Neural cell (in vitro differentiated cells): ENCODE results near the gene XPR1. TPM values are rescaled to one million over a fixed set of nuclear protein-coding genes. Genes with fewer than 3 reads are reported as not detected.
A peak's percentile ranks its signal among the peaks of the same experiment; 100 is the strongest.

ENCODE experiments used
- H2AFZ ChIP-seq: fragments of 200-600, 300-800 bp; sonication (generic), shearing (Covaris generic); 2 replicates; pipeline ENCODE4 v1.6.0; 2014; ENCODE audit warnings: low read depth, mild to moderate bottlenecking, antibody characterized with exemption, low read length, moderate library complexity
- H3F3A ChIP-seq: fragments of 200-600 bp; shearing (Covaris generic); 2 replicates; pipeline ENCODE4 v1.6.1; 2016; ENCODE audit warnings: mild to moderate bottlenecking, moderate library complexity, mixed read lengths, antibody characterized with exemption, low read length; ENCODE audit not compliant: insufficient read depth, poor library complexity, severe bottlenecking
- H3K27ac ChIP-seq: fragments of 200-600, 300-800 bp; sonication (generic), shearing (Covaris generic); 2 replicates; pipeline ENCODE4 v1.5.1; 2014; ENCODE audit warnings: mild to moderate bottlenecking, low read length, moderate library complexity
- H3K27me3 ChIP-seq: fragments of 300-800, 200-600 bp; sonication (generic), shearing (Covaris generic); 2 replicates; pipeline ENCODE4 v1.6.0; 2014; ENCODE audit warnings: mild to moderate bottlenecking, low read depth, low read length, moderate library complexity; ENCODE audit not compliant: insufficient read depth
- H3K36me3 ChIP-seq: fragments of 300-800, 200-600 bp; sonication (generic), shearing (Covaris generic); 2 replicates; pipeline ENCODE4 v1.5.1; 2014; ENCODE audit warnings: mild to moderate bottlenecking, antibody characterized with exemption, low read length, moderate library complexity; ENCODE audit not compliant: insufficient read depth
- H3K4me2 ChIP-seq: fragments of 300-800, 200-600 bp; sonication (generic), shearing (Covaris generic); 2 replicates; pipeline ENCODE4 v1.6.0; 2014; ENCODE audit warnings: mild to moderate bottlenecking, low read length
- H3K4me3 ChIP-seq: fragments of 300-800, 200-600 bp; sonication (generic), shearing (Covaris generic); 2 replicates; pipeline ENCODE4 v1.5.1; 2014; ENCODE audit warnings: mild to moderate bottlenecking, low read length, moderate library complexity
- H3K79me2 ChIP-seq: fragments of 200-600 bp; shearing (Covaris generic); replicated peaks from 2 replicates; pipeline ENCODE4 v1.6.0; 2014; ENCODE audit warnings: mild to moderate bottlenecking, low read length, moderate library complexity; ENCODE audit not compliant: insufficient read depth
- H3K9ac ChIP-seq: fragments of 300-800, 200-600 bp; sonication (generic), shearing (Covaris generic); 2 replicates; pipeline ENCODE4 v1.6.1; 2016; ENCODE audit warnings: mild to moderate bottlenecking, low read length, mixed read lengths
- H3K9me2 ChIP-seq: fragments of 200-600 bp; shearing (Covaris generic); 2 replicates; pipeline ENCODE4 v1.6.1; 2016; ENCODE audit warnings: mild to moderate bottlenecking, low read length, mixed read lengths; ENCODE audit not compliant: insufficient read depth
- H3K9me3 ChIP-seq: fragments of 200-600, 300-800 bp; sonication (generic), shearing (Covaris generic); 2 replicates; pipeline ENCODE4 v1.6.1; 2016; ENCODE audit warnings: mild to moderate bottlenecking, mixed run types, low read length, moderate library complexity, mixed read lengths
- H4K20me1 ChIP-seq: fragments of 200-600 bp; shearing (Covaris generic); 2 replicates; pipeline ENCODE4 v1.6.1; 2016; ENCODE audit warnings: mild to moderate bottlenecking, mixed run types; ENCODE audit not compliant: insufficient read depth
- CTCF ChIP-seq: fragments of 450-650 bp; IDR thresholded peaks from 2 replicates; pipeline ENCODE4 v1.5.1; 2014; ENCODE audit warnings: antibody characterized with exemption, mild to moderate bottlenecking, moderate library complexity; ENCODE audit not compliant: poor library complexity, severe bottlenecking
- EP300 ChIP-seq: fragments of 450-650 bp; conservative IDR thresholded peaks from 2 replicates; pipeline ENCODE4 v1.6.1; 2014; ENCODE audit warnings: antibody characterized with exemption, mild to moderate bottlenecking, moderate library complexity; ENCODE audit not compliant: poor library complexity, severe bottlenecking
- EZH2 ChIP-seq: fragments of 200-600, 300-800 bp; shearing (Covaris generic), sonication (generic); IDR thresholded peaks from 2 replicates; pipeline ENCODE4 v1.6.1; 2014; ENCODE audit warnings: antibody characterized with exemption, low read length, borderline replicate concordance, mild to moderate bottlenecking; ENCODE audit not compliant: insufficient read depth, poor library complexity, severe bottlenecking
- MXI1 ChIP-seq: fragments of 450-650 bp; conservative IDR thresholded peaks from 2 replicates; pipeline ENCODE4 v1.6.1; 2014; ENCODE audit warnings: antibody characterized with exemption, mild to moderate bottlenecking; ENCODE audit not compliant: poor library complexity, severe bottlenecking
- POLR2AphosphoS5 ChIP-seq: IDR thresholded peaks from 2 replicates; pipeline ENCODE4 v1.6.1; 2012
- RAD21 ChIP-seq: fragments of 450-650 bp; conservative IDR thresholded peaks from 2 replicates; pipeline ENCODE4 v1.6.1; 2014; ENCODE audit warnings: antibody characterized with exemption, mild to moderate bottlenecking, moderate library complexity
- REST ChIP-seq: IDR thresholded peaks from 2 replicates; pipeline ENCODE4 v1.6.1; 2012; ENCODE audit warnings: borderline replicate concordance
- SMC3 ChIP-seq: fragments of 450-650 bp; conservative IDR thresholded peaks from 2 replicates; pipeline ENCODE4 v1.6.1; 2014; ENCODE audit warnings: antibody characterized with exemption, mild to moderate bottlenecking, moderate library complexity; ENCODE audit not compliant: poor library complexity
- TAF1 ChIP-seq: IDR thresholded peaks from 2 replicates; pipeline ENCODE4 v1.6.1; 2012; ENCODE audit warnings: low read depth
- polyA plus RNA-seq: library from polyadenylated mRNA; depleted of rRNA; stranded (reverse); fragments of >200 nt; gene quantifications from 2 replicates; pipeline ENCODE4 v1.2.3, GENCODE V29; 2014

Gene XPR1
- polyA plus RNA-seq, 1 donor from 2014 or later, result 185 TPM

- Histone ChIP-seq H3K9ac (no peak overlapping the region), H3K36me3 (no peaks in the 10 kb centered on the region), H3K27me3 (no peaks in the 10 kb centered on the region), H3K27ac (no peak overlapping the region), H3K9me2 (no peaks in the 10 kb centered on the region), H4K20me1 (no peaks in the 10 kb centered on the region), H3K9me3 (no peaks in the 10 kb centered on the region), H3K4me2 (no peak overlapping the region), H3K4me3 (no peak overlapping the region), H3K79me2 (peaks cover 48% of the 10 kb centered on the region), H3F3A (no peaks in the 10 kb centered on the region), H2AFZ (no peak overlapping the region)
- TF ChIP-seq TAF1 (no peak), POLR2AphosphoS5 (no peak), EP300 (no peak), EZH2 (no peak), CTCF (no peak), SMC3 (no peak), RAD21 (no peak), MXI1 (no peak), REST (no peak)
These were observed 147.8 kb downstream of the XPR1 start for GRCh38 chr1:180779584-180779983.

GRCh38 chr1:180781718-180782117 lies 149.9 kb downstream of the XPR1 start:
- Histone ChIP-seq H3K36me3 (no peaks in the 10 kb centered on the region), H3K9me2 (no peaks in the 10 kb centered on the region), H3K4me2 (peak overlapping the region; percentile 43), H2AFZ (no peak overlapping the region), H3K79me2 (peaks cover 45% of the 10 kb centered on the region), H4K20me1 (no peaks in the 10 kb centered on the region), H3K27me3 (no peaks in the 10 kb centered on the region), H3K9me3 (no peaks in the 10 kb centered on the region), H3F3A (no peaks in the 10 kb centered on the region), H3K27ac (peak overlapping the region; percentile 83), H3K9ac (peak overlapping the region; percentile 47), H3K4me3 (peak overlapping the region; percentile 32)
- TF ChIP-seq CTCF (peak; percentile 32), TAF1 (no peak), EZH2 (no peak), EP300 (peak; percentile 51), RAD21 (no peak), REST (peak; percentile 33), SMC3 (no peak), POLR2AphosphoS5 (peak; percentile 52), MXI1 (no peak)
